GF-D8 (cell line): Measurements from ENCODE around the gene RPL7L1.

Source experiments
- DNase-seq: peaks from one replicate; lab custom pipeline; 2025; lab: John Stamatoyannopoulos, UW

Gene RPL7L1

GRCh38 chr6:42891199-42891722, 11.8 kb downstream of the RPL7L1 start:
- DNase-seq = no peak

- peak; percentile 78 for DNase-seq
Observed at GRCh38 chr6:42894041-42894828, 14.8 kb downstream of the RPL7L1 start.

- no peak for DNase-seq
Observed at GRCh38 chr6:42896178-42896719, 16.8 kb downstream of the RPL7L1 start.

- DNase-seq = peak; percentile 36
Observed at GRCh38 chr6:42898891-42899361, 19.5 kb downstream of the RPL7L1 start.

GRCh38 chr6:42899871-42900270, 20.5 kb downstream of the RPL7L1 start:
- no peak for DNase-seq

- peak; percentile 38 for DNase-seq
Observed at GRCh38 chr6:42901538-42901957, 22.1 kb downstream of the RPL7L1 start.

- peak; percentile 24 for DNase-seq
Observed at GRCh38 chr6:42902429-42903263, 23.2 kb downstream of the RPL7L1 start.

- no peak for DNase-seq
Observed at GRCh38 chr6:42904467-42904866, 25.1 kb downstream of the RPL7L1 start.

GRCh38 chr6:42907336-42907735, 27.9 kb downstream of the RPL7L1 start:
- no peak for DNase-seq

- DNase-seq = no peak
Observed at GRCh38 chr6:42909835-42910234, 30.4 kb downstream of the RPL7L1 start.

GRCh38 chr6:42911171-42912021, 32.0 kb downstream of the RPL7L1 start:
- no peak for DNase-seq

GRCh38 chr6:42914546-42914945, 35.1 kb downstream of the RPL7L1 start:
- no peak for DNase-seq

- DNase-seq = no peak
Observed at GRCh38 chr6:42915732-42916131, 36.3 kb downstream of the RPL7L1 start, which contains the start of gene PTCRA. Gene PTCRA (plus strand): TSS chr6:42916053. CDS start chr6:42916070, 17 bp downstream.

GRCh38 chr6:42916288-42916687, 36.9 kb downstream of the RPL7L1 start:
- no peak for DNase-seq

GRCh38 chr6:42921801-42922200, 42.4 kb downstream of the RPL7L1 start:
- no peak for DNase-seq

- DNase-seq = no peak
Observed at GRCh38 chr6:42923666-42924065, 44.2 kb downstream of the RPL7L1 start.

- no peak for DNase-seq
Observed at GRCh38 chr6:42925248-42925857, 45.9 kb downstream of the RPL7L1 start.

- DNase-seq = peak; percentile 98
Observed at GRCh38 chr6:42928986-42929820, 49.8 kb downstream of the RPL7L1 start, which contains the start of gene CNPY3. Gene CNPY3 (plus strand): TSS chr6:42929480. CDS start chr6:42929571, 91 bp downstream.

GRCh38 chr6:42929821-42930360, 50.5 kb downstream of the RPL7L1 start:
- peak; percentile 86 for DNase-seq

GRCh38 chr6:42932412-42932811, 53.0 kb downstream of the RPL7L1 start:
- no peak for DNase-seq
